Activated CD4-positive, alpha-beta T cell treated with anti-CD3 and anti-CD28 coated beads, Interleukin-2, amount 10 ng/mL, durations not matched to agents 24 days and 14 days (primary cell): Measurements from ENCODE around the gene RHOXF2. TPM values are rescaled to one million over a fixed set of nuclear protein-coding genes. Genes with fewer than 3 reads are reported as not detected.
"Not testable (repeated sequence)": the region's sequence is repeated elsewhere in the genome, so short reads cannot be mapped to it uniquely, and the experiment has no call there.

Experiments
- DNase-seq: peaks from one replicate; pipeline ENCODE4 v3.0.0; 2022
- H3K27ac Mint-ChIP-seq: one replicate; pipeline ENCODE4 v1.8.0; 2022; ENCODE audit warnings: mild to moderate bottlenecking, mixed read lengths
- H3K27me3 Mint-ChIP-seq: one replicate; pipeline ENCODE4 v1.8.0; 2022; ENCODE audit warnings: mixed read lengths
- H3K36me3 Mint-ChIP-seq: one replicate; pipeline ENCODE4 v1.8.0; 2022; ENCODE audit warnings: low read depth, mild to moderate bottlenecking, mixed read lengths
- H3K4me1 Mint-ChIP-seq: one replicate; pipeline ENCODE4 v1.8.0; 2021; ENCODE audit warnings: mixed read lengths
- H3K4me3 Mint-ChIP-seq: one replicate; pipeline ENCODE4 v1.8.0; 2022; ENCODE audit warnings: mild to moderate bottlenecking, moderate library complexity, mixed read lengths
- H3K9me3 Mint-ChIP-seq: one replicate; pipeline ENCODE4 v1.8.0; 2021; ENCODE audit warnings: mixed read lengths
- intact Hi-C: fragments of 100-400 bp; cut with micrococcal nuclease; formaldehyde crosslinking; loops from one replicate; pipeline ENCODE4 v1.15.1; 2023
- total RNA-seq: library from RNA; stranded (reverse); gene quantifications from 2 replicates; pipeline ENCODE4 v1.2.3, GENCODE V29; 2022

RHOXF2 gene
- total RNA-seq, 1 donor from 2014 or later, result not detected

DNA sequence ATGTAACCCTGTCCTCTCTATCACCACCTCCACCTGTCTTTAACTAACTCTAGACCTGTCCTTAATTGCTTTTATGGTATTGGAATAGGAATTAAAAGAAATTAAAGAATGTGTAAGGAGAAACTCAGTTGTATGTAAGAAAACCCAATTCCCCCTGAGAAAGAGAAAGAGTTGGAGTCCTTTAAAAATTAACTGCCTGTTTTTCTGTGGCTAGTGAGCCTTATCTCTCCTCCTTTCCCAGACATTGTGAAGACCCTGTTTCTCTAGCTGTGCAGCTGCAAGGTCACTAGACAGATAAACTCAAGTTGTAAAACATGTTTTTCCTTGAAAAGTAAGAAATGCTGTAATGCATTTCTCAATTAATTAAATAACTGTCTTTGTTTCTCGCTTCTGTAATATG is 12.1 kb upstream of the RHOXF2 start:
- H3K27me3 Mint-ChIP-seq, H3K4me3 Mint-ChIP-seq, H3K36me3 Mint-ChIP-seq, DNase-seq, H3K9me3 Mint-ChIP-seq: not testable (repeated sequence)
- peaks cover 20% of the 10 kb centered on the region for H3K4me1 Mint-ChIP-seq
- intact Hi-C loops, result loop anchor here (10.0 kb wide), 1 partner anchor 162 kb away; no protein-coding TSS in a partner anchor
- H3K27ac Mint-ChIP-seq, result peak overlapping the region; percentile 79

DNA sequence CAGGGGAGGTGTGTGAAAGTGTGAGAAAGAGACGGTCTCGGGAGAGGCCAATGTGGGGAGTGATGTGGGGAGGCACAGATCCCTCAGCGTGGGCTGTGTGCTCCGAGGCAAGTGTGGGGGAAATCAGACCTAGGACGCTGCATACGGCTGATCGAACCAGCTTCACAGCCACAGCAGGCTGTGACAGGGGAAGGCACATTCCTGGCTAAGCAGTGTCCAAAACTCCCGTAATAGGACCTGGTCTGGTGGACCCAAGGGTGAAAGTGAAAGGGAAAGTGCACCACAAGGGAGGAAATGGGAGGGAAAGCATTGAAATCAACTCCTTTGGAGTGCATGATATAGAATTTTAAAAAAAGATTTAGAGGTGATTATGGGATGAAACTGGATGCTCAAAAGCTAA is 10.9 kb upstream of the RHOXF2 start:
- Mint-ChIP-seq H3K27ac (no peak overlapping the region), H3K27me3 (no peaks in the 10 kb centered on the region), H3K4me1 (peaks cover 19% of the 10 kb centered on the region), H3K36me3 (no peaks in the 10 kb centered on the region), H3K9me3 (no peaks in the 10 kb centered on the region), H3K4me3 (no peak overlapping the region)
- intact Hi-C loops, result loop anchor here (10.0 kb wide), 1 partner anchor 163 kb away; no protein-coding TSS in a partner anchor
- DNase-seq, result no peak

DNA sequence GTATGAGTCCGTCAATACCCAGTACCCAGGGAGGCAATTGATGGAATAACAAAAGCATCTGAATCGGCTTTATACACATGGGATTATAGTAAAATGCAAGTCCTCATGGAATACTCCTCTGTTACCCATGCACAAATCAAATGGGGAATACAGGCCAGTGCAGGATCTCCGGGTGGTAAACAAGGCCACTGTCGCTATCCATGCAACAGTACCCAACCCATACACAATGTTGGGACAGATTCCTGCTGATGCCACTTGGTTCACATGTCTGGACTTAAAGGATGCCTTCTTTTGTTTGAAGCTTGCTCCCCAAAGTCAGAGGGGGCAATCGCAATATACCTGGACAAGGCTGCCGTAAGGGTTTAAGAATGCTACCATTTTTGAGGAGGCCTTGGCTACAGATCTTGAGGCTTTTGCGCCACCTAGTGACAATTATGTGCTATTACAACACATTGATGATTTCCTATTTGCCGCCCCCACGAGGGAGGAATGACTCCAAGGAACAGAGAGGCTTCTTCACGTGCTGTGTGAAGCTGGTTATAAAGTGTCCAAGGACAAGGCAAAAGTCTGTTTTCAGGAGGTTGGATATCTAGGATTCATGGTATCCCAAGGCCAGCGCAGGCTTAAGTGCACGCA is 8.2 kb upstream of the RHOXF2 start:
- not testable (repeated sequence) for DNase-seq

DNA sequence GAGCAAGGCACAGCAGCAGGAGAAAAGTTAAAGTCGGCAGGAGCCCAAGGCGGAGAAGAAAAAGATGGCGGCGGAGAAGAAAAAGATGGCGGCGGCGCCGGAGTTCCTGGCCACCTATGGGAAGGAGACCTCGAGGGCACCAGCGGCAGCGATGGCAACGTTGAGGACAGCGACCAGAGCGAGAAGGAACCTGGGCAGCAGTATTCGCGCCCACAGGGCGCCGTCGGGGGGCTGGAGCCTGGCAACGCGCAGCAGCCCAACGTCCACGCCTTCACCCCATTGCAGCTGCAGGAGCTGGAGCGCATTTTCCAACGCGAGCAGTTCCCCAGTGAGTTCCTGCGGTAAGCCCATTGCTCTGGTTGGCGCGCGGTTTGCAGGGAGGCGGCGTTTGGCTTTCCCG is 673 bp downstream of the RHOXF2 start:
- H3K36me3 Mint-ChIP-seq, H3K4me3 Mint-ChIP-seq, H3K9me3 Mint-ChIP-seq, intact Hi-C loops, H3K27me3 Mint-ChIP-seq, DNase-seq, H3K27ac Mint-ChIP-seq, H3K4me1 Mint-ChIP-seq: not testable (repeated sequence)

More for the DNA sequence above, 8.2 kb upstream of the RHOXF2 start:
- H3K27ac Mint-ChIP-seq, H3K36me3 Mint-ChIP-seq, H3K27me3 Mint-ChIP-seq, H3K9me3 Mint-ChIP-seq, H3K4me3 Mint-ChIP-seq, intact Hi-C loops, H3K4me1 Mint-ChIP-seq: not testable (repeated sequence)

DNA sequence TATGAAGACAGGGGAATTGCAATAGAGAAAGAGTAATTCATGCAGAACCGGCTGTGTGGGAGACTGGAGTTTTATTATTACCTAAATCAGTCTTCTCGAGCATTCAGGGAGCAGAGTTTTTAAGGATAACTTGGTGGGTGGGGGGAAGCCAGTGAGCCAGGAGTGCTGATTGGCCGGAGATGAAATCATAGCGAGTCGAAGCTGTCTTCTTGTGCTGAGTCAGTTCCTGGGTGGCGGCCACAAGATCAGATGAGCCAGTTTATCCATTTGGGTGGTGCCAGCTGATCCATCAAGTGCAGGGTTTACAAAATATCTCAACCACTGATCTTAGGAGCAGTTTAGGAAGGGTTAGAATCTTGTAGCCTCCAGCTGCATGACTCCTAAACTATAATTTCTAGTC is 34.8 kb downstream of the RHOXF2 start:
- DNase-seq, H3K4me3 Mint-ChIP-seq, H3K9me3 Mint-ChIP-seq, H3K27ac Mint-ChIP-seq, H3K36me3 Mint-ChIP-seq, H3K27me3 Mint-ChIP-seq, intact Hi-C loops, H3K4me1 Mint-ChIP-seq: not testable (repeated sequence)

DNA sequence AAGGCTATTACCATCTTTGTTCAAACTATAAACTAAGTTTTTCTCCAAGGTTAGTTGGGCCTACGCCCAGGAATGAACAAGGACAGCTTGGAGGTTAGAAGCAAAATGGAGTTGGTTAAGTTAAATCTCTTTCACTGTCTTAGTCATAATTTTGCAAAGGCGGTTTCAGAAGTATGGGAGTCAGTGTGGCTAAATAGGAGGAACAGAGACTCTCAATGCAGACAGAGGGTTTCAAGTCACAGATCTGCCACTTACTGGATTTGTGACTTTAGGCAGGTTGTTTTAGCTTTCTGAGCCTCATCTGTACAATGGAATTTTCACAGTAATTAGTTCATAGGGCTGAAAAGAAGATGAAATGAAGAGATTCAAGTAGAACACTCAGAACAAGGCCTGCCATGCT is 35.3 kb downstream of the RHOXF2 start:
- H3K9me3 Mint-ChIP-seq, DNase-seq, H3K27me3 Mint-ChIP-seq, H3K4me1 Mint-ChIP-seq, H3K27ac Mint-ChIP-seq, intact Hi-C loops, H3K36me3 Mint-ChIP-seq, H3K4me3 Mint-ChIP-seq: not testable (repeated sequence)

DNA sequence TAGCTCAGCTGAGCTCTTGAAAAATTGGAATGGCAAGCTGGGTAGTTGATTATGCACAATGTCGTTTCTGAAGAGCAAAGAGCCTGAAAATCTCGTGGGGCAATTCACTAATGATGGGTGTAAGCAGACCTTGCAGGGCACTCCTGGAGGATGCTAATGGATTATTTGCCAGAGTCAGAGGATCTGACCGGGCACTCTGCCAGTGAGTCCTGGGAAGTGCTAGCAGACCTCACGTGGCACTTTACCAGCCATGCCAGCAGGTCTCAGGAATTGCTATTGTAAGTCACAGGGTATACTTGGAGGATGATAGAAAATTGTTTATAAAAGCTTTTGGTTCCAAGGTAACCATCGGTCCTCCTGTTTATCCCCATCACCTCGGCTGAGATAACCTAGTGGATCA is 37.4 kb downstream of the RHOXF2 start:
- intact Hi-C loops, DNase-seq, H3K4me1 Mint-ChIP-seq, H3K27ac Mint-ChIP-seq, H3K36me3 Mint-ChIP-seq, H3K27me3 Mint-ChIP-seq, H3K4me3 Mint-ChIP-seq, H3K9me3 Mint-ChIP-seq: not testable (repeated sequence)

DNA sequence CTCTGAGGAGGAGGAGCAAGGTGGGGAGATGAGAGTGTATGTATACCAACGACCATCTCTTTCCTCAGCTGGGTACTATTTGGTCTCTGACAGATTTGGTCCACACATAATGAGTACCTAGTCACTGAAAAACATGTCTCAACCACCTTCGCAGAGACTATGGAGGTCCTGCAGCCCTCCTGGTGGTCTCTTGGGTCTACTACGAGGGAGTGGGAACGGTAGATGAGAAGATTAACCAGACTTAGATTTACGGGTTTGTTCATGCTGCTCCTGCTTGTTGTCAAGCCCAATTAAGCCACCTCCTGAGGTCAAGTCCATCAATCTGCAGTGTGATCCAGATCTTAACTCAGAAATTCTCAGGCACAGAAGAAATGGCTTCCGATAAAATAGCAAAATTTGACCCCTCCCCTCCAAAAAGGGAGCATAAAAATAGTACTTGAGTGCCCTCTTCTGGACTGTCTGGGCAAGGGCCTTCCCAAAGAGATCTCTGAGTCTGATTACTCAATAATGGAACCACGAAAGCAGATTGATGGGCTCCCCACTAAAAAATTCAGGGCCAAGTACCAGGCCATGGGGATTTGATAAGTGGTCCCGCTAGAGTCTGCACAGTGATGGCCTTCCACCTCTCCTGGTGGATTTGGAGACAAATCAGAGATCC is 38.3 kb downstream of the RHOXF2 start:
- H3K27ac Mint-ChIP-seq, DNase-seq, H3K27me3 Mint-ChIP-seq, H3K36me3 Mint-ChIP-seq, intact Hi-C loops, H3K9me3 Mint-ChIP-seq, H3K4me3 Mint-ChIP-seq, H3K4me1 Mint-ChIP-seq: not testable (repeated sequence)

DNA sequence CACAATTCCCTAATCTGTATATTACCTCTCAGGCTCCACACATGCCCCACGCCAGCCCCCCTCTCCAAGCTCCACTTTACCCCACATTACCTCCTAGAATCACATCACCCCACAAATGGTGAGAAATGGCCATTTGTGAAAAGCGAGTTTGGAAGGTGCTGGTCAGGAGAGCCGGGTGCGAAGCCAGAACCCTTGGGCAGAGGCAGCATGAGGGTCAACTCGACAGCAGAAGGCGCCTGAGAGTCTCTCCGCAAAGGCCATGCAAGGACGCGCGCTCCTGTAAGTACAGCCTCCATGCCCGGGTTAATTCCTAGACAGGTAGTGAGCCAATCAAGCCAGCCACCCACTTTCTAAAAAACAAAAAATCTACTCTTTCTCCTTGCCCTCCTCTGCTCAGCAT is 42.4 kb downstream of the RHOXF2 start:
- Mint-ChIP-seq H3K36me3 (no peaks in the 10 kb centered on the region), H3K27me3 (peaks cover 6% of the 10 kb centered on the region), H3K4me3 (no peak overlapping the region), H3K4me1 (peaks cover 3% of the 10 kb centered on the region), H3K9me3 (no peaks in the 10 kb centered on the region), H3K27ac (no peak overlapping the region)
- intact Hi-C loops, result no loop called here
- DNase-seq, result peak; percentile 25

DNA sequence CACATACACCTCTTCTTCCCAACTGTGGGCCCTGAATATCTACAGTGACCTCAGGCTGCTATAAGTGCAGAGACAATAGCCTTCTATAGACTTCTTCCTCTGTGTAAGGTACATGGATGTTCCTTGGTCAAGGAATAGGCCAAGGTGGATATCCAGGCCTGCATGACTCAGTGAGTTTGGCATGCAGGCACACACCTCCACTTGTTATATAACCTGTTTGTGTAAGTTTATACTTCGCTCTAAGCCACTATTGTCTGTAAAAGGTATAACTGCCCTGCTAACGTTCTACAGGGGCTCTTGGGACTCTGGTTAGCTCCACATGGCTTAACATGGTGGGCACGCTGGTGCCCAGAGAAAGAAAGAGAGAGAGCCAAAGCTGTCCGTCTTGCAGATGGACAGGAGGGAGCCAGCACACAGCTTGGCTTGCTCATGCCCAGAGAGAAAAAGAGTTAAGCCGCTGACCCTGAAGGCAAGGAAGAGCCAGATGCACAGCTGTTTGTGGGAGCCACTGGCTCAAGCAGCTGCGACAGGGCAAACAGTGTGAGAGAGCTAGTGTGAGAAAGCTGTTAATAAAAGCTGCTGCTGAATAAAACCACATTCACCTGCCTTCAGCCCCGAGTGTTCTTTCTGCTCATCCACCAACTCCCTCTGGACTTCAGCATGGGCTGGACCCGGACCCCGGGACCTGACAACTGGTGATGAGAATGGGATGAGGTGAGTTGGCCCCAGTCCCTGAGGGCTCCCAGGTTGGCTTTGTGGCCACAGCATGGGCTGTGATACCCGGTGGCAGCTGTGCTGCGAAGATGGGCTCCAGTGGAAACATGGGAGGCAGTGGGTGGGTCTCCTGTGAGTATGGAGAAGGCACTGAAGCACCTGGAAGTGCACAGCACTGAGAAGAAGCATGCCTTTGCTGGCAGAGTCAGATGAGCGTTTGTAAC is 47.7 kb downstream of the RHOXF2 start:
- H3K27me3 Mint-ChIP-seq, result peaks cover 4% of the 10 kb centered on the region
- no peaks in the 10 kb centered on the region for H3K4me1 Mint-ChIP-seq
- no peaks in the 10 kb centered on the region for H3K36me3 Mint-ChIP-seq
- DNase-seq, result peak; percentile 19
- H3K27ac Mint-ChIP-seq, result no peak overlapping the region
- no peaks in the 10 kb centered on the region for H3K9me3 Mint-ChIP-seq
- no peak overlapping the region for H3K4me3 Mint-ChIP-seq
- intact Hi-C loops, result no loop called here

DNA sequence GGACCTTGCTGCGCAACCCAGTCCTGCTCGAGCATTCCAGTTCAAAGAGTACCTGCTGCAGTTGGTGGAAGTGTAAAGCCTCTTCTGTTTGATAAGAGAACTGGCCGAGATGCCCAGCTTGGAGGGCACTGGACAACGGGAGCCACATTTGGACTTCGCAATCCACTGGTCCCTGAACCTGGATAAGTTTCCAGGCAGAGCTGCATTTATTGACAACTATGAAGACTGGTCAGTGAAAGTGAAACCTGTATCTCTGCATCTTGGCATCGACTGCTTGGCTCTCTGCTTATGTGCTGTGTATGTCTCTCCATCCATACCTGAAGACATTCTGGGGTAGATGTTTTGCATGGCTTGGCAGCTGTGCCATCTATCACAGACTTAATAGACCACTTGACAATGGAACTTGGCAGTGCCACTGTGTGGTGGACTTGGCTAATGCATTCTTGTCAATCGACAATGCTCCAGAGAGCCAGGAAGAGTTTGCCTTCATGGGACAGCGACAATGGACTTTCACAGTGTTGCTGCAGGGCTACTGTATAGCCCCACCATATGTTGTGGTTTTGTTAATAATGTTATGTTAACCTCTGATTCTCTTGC is 48.7 kb downstream of the RHOXF2 start:
- peaks cover 2% of the 10 kb centered on the region for H3K27me3 Mint-ChIP-seq

DNA sequence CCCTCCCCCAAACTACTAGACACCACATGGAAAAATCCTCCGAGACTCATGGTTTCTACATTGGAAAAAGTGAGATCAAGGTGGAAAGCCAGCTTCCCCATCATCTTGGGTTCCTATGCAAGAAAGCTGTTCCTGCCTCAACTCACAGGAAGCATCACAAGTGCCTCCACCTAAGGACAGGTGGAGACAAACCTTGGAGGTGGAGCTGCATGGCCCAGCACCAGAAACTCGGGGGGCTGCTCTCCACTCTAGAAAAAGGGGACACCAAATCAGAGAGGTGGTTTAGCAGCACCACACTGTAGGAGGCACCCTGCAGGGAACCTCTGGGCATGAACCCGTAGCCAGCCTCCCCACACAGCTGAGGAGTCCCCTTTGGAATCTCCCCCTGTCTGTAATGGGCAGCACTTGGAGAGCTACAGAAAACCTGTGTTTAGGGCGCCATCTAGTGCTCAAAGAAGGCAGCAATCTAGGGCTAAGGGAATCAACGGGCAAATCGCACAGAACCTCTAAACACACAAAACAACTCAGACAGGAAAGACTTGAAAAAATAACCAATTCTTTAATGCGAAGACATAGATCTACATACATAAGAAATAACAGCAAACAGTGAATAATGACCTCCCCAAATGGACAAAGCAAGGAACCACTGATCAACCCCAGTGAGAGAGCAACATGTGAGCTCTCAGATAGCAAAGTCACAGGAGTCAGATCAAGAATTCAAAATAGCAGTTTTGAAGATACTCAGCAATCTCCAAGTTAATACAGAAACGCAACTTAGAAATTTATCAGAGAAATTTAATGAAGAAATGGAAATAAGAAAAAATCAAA is 55.2 kb downstream of the RHOXF2 start:
- Mint-ChIP-seq H3K4me1 (peaks cover 5% of the 10 kb centered on the region), H3K4me3 (no peak overlapping the region), H3K27ac (no peak overlapping the region), H3K36me3 (no peaks in the 10 kb centered on the region), H3K27me3 (peaks cover 8% of the 10 kb centered on the region), H3K9me3 (no peaks in the 10 kb centered on the region)
- intact Hi-C loops, result no loop called here
- DNase-seq, result peak; percentile 84

More for the DNA sequence above, 48.7 kb downstream of the RHOXF2 start:
- intact Hi-C loops, result no loop called here
- Mint-ChIP-seq H3K4me3 (no peak overlapping the region), H3K4me1 (no peaks in the 10 kb centered on the region), H3K36me3 (no peaks in the 10 kb centered on the region), H3K9me3 (no peaks in the 10 kb centered on the region), H3K27ac (no peak overlapping the region)
- peak; percentile 34 for DNase-seq
